PC-9 (cell line): ENCODE data around the gene SH3PXD2A.

Experiments used
- EZH2 ChIP-seq: fragments of 200-600 bp; sonication (generic); IDR thresholded peaks from 2 replicates; pipeline ENCODE4 v1.8.0; 2017; ENCODE audit warnings: antibody characterized with exemption, low read depth
- TF ChIP-seq, protein P1 (sequence below): fragments of 200-600 bp; sonication (generic); conservative IDR thresholded peaks from 2 replicates; pipeline ENCODE4 v1.6.1; 2017; ENCODE audit warnings: mixed run types, antibody characterized with exemption, mild to moderate bottlenecking, moderate library complexity

DNA sequence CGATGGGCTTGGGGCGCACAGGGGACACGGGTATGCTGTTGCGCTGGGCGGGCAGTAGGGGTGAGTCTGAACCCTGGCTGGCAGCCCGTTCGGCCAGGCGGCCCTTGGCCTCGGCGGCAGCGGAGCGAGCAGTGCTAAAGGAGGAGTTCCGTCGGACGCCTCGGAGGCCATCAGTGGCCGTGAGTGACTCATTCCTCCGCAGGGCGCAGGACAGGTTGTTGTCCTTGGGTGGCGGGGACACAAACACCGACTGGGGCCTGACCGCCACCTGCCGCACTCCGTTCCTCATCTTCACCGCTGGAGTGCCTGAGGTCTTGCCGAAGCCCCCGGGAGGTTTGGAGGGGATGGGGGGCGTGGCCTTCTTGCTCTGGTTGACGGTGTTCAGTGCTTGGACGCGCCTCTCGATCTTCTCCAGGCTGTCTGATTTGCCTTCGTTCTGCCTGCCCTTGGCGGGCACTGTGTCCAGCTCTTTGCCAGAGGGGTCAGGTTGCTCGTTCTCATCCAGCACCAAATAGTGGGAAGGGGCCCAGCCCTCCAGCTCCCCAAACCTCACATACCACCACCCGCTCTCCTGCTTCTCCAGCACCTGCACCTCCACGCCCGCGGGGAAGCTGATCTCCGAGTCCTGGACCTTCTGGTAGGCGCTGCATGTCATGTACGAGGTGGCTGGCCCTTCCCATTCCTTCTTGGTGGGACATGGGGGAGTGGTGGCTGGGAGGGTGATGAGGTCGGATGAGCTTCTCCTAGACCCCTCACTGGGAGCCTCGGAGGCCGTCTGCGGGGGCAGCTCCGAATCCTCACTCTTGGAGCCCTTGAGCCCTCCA, 253.1 kb downstream of the SH3PXD2A start:
- TF ChIP-seq, protein P1, sequence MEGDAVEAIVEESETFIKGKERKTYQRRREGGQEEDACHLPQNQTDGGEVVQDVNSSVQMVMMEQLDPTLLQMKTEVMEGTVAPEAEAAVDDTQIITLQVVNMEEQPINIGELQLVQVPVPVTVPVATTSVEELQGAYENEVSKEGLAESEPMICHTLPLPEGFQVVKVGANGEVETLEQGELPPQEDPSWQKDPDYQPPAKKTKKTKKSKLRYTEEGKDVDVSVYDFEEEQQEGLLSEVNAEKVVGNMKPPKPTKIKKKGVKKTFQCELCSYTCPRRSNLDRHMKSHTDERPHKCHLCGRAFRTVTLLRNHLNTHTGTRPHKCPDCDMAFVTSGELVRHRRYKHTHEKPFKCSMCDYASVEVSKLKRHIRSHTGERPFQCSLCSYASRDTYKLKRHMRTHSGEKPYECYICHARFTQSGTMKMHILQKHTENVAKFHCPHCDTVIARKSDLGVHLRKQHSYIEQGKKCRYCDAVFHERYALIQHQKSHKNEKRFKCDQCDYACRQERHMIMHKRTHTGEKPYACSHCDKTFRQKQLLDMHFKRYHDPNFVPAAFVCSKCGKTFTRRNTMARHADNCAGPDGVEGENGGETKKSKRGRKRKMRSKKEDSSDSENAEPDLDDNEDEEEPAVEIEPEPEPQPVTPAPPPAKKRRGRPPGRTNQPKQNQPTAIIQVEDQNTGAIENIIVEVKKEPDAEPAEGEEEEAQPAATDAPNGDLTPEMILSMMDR: no peak
- no peak for TF ChIP-seq EZH2
